T-helper 1 cell treated with Interleukin-12 subunit alpha and Interleukin-12 subunit beta and Interleukin-4 antibody, amounts not matched to agents 30 μg/mL and 1 μg/mL, for 36 hours (primary cell): ENCODE results near the gene SETD4.
A peak's percentile ranks its signal among the peaks of the same experiment; 100 is the strongest.
"Not testable (repeated sequence)": the region's sequence is repeated elsewhere in the genome, so short reads cannot be mapped to it uniquely, and the experiment has no call there.

ENCODE experiments used
- H3K27ac Mint-ChIP-seq: one replicate; pipeline ENCODE4 v1.8.0; 2021; ENCODE audit warnings: mild to moderate bottlenecking, mixed read lengths
- H3K27me3 Mint-ChIP-seq: one replicate; pipeline ENCODE4 v1.8.0; 2021; ENCODE audit warnings: low read depth, mixed read lengths
- H3K36me3 Mint-ChIP-seq: one replicate; pipeline ENCODE4 v1.8.0; 2021; ENCODE audit warnings: low read depth, mixed read lengths
- H3K4me1 Mint-ChIP-seq: one replicate; pipeline ENCODE4 v1.8.0; 2021; ENCODE audit warnings: low read depth, mixed read lengths
- H3K4me3 Mint-ChIP-seq: one replicate; pipeline ENCODE4 v1.8.0; 2021; ENCODE audit warnings: mild to moderate bottlenecking, moderate library complexity, mixed read lengths
- H3K9me3 Mint-ChIP-seq: one replicate; pipeline ENCODE4 v1.8.0; 2021; ENCODE audit warnings: mixed read lengths

The SETD4 gene

GRCh38 chr21:36060159-36060921 lies at the start of gene SETD4:
TSS of gene SETD4 (minus strand) at chr21:36060526. CDS start at chr21:36058888, 1,638 bp downstream.
- H3K27ac Mint-ChIP-seq, result peak within 1 kb of the TSS; percentile 97
- no peaks in the 10 kb centered on the region for H3K9me3 Mint-ChIP-seq
- H3K36me3 Mint-ChIP-seq, result peaks cover 17% of the 10 kb centered on the region
- H3K27me3 Mint-ChIP-seq, result no peaks in the 10 kb centered on the region
- H3K4me3 Mint-ChIP-seq, result peak within 1 kb of the TSS; percentile 92
- peaks cover 22% of the 10 kb centered on the region for H3K4me1 Mint-ChIP-seq

- Mint-ChIP-seq H3K4me1 (peaks cover 12% of the 10 kb centered on the region), H3K27ac (no peak overlapping the region), H3K4me3 (no peak overlapping the region), H3K27me3 (peaks cover 40% of the 10 kb centered on the region), H3K36me3 (no peaks in the 10 kb centered on the region), H3K9me3 (no peaks in the 10 kb centered on the region)
Measured at GRCh38 chr21:36109868-36110267, 49.5 kb upstream of the SETD4 start.

- Mint-ChIP-seq H3K27ac (no peak overlapping the region), H3K4me1 (peaks cover 3% of the 10 kb centered on the region), H3K36me3 (no peaks in the 10 kb centered on the region), H3K9me3 (no peaks in the 10 kb centered on the region), H3K4me3 (no peak overlapping the region), H3K27me3 (peaks cover 51% of the 10 kb centered on the region)
Measured at GRCh38 chr21:36105327-36105842, 45.1 kb upstream of the SETD4 start.

GRCh38 chr21:36104317-36105300 lies 44.3 kb upstream of the SETD4 start:
- H3K27me3 Mint-ChIP-seq, result peaks cover 51% of the 10 kb centered on the region
- H3K9me3 Mint-ChIP-seq, result no peaks in the 10 kb centered on the region
- peaks cover 3% of the 10 kb centered on the region for H3K4me1 Mint-ChIP-seq
- H3K36me3 Mint-ChIP-seq, result no peaks in the 10 kb centered on the region
- peak overlapping the region; percentile 1 for H3K27ac Mint-ChIP-seq
- H3K4me3 Mint-ChIP-seq, result peak overlapping the region; percentile 5

- Mint-ChIP-seq H3K27ac (no peak overlapping the region), H3K36me3 (no peaks in the 10 kb centered on the region), H3K27me3 (peaks cover 43% of the 10 kb centered on the region), H3K9me3 (no peaks in the 10 kb centered on the region), H3K4me3 (no peak overlapping the region), H3K4me1 (peaks cover 3% of the 10 kb centered on the region)
Measured at GRCh38 chr21:36103434-36103833, 43.1 kb upstream of the SETD4 start.

DNA sequence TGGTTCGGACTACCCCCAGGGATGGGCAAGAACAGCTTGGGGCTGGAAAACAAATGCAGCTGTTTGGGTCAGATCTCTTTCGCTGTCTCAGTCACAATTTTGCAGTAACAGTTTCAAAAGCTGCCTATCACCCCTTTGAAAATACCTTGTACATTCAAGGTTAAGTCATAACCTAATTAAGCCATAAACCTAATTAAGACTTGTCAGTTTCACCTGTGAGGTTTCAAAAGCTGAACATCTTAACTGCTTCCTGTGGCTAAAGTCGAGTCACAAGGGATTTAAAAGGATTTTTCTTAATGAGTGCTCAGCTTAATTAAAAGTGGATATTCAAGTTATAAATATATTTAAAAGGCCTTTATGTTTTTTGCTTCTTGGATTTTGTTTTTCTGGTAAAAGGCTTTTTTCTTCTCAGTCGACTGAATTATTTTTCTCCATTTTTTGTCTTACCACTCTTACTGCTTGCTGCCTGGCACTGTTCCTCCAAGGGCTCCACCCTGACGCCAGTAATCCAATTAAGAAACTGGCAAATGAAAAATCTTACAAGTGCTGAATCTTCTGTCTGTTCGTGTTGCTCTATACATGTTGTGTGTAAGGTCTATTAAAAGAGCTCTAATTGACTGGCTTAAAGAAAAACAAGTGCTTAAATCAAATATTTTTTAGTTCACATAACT lies 40.8 kb upstream of the SETD4 start:
- no peaks in the 10 kb centered on the region for H3K9me3 Mint-ChIP-seq
- no peak overlapping the region for H3K4me3 Mint-ChIP-seq
- H3K4me1 Mint-ChIP-seq, result peaks cover 3% of the 10 kb centered on the region
- H3K27ac Mint-ChIP-seq, result no peak overlapping the region
- H3K36me3 Mint-ChIP-seq, result no peaks in the 10 kb centered on the region
- H3K27me3 Mint-ChIP-seq, result peaks cover 25% of the 10 kb centered on the region

DNA sequence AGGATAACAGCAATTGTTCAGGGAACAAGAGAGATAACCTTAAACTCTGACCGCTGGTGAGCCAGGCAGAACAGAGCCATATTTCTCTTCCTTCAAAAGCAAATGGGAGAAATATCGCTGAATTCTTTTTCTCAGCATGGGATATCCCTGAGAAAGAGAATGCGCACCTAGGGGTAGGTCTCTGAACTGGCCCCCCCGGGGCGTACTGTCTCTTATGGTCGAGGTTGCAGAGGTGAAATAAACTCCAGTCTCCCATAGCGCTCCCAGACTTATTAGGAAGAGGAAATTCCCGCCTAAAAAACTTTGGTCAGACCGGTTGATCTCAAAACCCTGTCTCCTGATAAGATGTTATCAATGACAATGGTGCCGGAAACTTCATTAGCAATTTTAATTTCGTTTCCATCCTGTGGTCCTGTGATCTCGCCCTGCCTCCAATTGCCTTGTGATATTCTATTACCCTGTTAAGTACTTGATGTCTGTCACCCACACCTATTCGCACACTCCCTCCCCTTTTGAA lies 39.4 kb upstream of the SETD4 start:
- not testable (repeated sequence) for H3K4me1 Mint-ChIP-seq, H3K36me3 Mint-ChIP-seq, H3K4me3 Mint-ChIP-seq, H3K27ac Mint-ChIP-seq, H3K9me3 Mint-ChIP-seq
- peaks cover 14% of the 10 kb centered on the region for H3K27me3 Mint-ChIP-seq

DNA sequence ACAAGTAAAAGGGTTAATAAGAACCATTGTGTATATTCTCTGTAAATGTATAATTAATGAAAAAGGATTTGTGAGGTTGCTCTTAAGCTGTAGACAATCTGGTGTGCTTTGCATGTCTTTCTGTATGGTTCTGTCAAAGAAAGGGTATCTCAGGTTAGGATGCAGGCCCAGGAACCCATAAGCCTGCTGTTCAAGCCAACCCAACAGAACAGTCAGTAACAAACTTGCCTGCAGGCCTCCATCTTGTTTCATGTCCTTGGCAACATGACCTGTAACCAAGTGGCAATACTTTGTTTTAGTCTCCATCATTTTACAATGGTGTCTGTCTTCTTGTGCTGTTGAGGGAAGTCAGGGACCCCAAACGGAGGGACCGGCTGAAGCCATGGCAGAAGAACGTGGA lies 38.7 kb upstream of the SETD4 start:
- Mint-ChIP-seq H3K36me3 (no peaks in the 10 kb centered on the region), H3K9me3 (peaks cover 10% of the 10 kb centered on the region), H3K4me1 (no peaks in the 10 kb centered on the region), H3K4me3 (no peak overlapping the region), H3K27me3 (peaks cover 6% of the 10 kb centered on the region), H3K27ac (no peak overlapping the region)

GRCh38 chr21:36098182-36098532 lies 37.8 kb upstream of the SETD4 start:
- H3K27ac Mint-ChIP-seq, result no peak overlapping the region
- peaks cover 18% of the 10 kb centered on the region for H3K9me3 Mint-ChIP-seq
- no peaks in the 10 kb centered on the region for H3K4me1 Mint-ChIP-seq
- peaks cover 7% of the 10 kb centered on the region for H3K27me3 Mint-ChIP-seq
- H3K4me3 Mint-ChIP-seq, result no peak overlapping the region
- peaks cover 5% of the 10 kb centered on the region for H3K36me3 Mint-ChIP-seq

- Mint-ChIP-seq H3K4me1 (no peaks in the 10 kb centered on the region), H3K9me3 (peaks cover 22% of the 10 kb centered on the region), H3K27ac (no peak overlapping the region), H3K4me3 (no peak overlapping the region), H3K36me3 (peaks cover 5% of the 10 kb centered on the region), H3K27me3 (peaks cover 7% of the 10 kb centered on the region)
Measured at GRCh38 chr21:36097427-36098181, 37.3 kb upstream of the SETD4 start.

GRCh38 chr21:36096398-36097290 lies 36.3 kb upstream of the SETD4 start:
- Mint-ChIP-seq H3K4me3 (no peak overlapping the region), H3K27ac (no peak overlapping the region), H3K27me3 (peaks cover 7% of the 10 kb centered on the region), H3K9me3 (peaks cover 22% of the 10 kb centered on the region), H3K36me3 (peaks cover 5% of the 10 kb centered on the region), H3K4me1 (no peaks in the 10 kb centered on the region)

DNA sequence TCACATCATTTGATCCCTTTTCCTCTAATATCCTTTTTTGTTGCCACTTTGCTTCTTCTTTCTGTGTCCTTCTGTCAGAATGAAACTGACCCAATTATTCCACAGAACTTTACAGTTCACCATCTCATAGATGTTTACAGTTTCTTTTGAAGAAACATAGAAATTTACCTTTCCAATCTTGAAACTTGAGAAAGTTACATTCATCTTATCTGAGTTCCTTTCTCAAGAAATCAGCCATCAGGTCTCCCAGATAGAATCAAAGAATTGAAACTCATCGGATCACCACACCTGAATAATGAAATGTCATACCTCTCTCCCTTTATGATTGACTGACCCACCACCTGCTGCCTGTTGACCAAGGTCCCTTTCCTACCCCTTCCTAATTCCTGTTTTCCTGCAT lies 33.2 kb upstream of the SETD4 start:
- Mint-ChIP-seq H3K4me1 (no peaks in the 10 kb centered on the region), H3K27me3 (peaks cover 7% of the 10 kb centered on the region), H3K4me3 (no peak overlapping the region), H3K9me3 (peaks cover 22% of the 10 kb centered on the region), H3K36me3 (peaks cover 5% of the 10 kb centered on the region), H3K27ac (no peak overlapping the region)

DNA sequence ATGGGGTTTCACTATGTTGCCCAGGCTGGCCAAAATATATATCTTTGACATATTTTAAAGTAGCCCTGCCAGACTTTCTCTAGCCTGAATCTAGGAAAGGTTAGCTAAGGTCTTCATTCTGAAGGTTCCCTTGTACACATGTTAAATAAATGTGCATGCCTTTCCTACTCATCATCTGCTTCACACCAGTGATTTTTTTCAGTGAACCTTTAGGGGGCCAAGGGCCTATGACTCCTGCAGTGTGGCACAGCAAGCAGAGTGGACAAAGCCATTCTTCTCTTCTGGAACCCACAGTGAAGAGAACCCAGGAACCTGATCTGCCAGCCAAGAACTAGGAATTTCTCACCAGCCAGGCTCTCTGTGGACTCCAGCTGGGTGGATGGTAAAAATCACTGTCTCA lies 32.4 kb upstream of the SETD4 start:
- no peak overlapping the region for H3K4me3 Mint-ChIP-seq
- H3K27me3 Mint-ChIP-seq, result peaks cover 7% of the 10 kb centered on the region
- H3K27ac Mint-ChIP-seq, result no peak overlapping the region
- peaks cover 22% of the 10 kb centered on the region for H3K9me3 Mint-ChIP-seq
- peaks cover 5% of the 10 kb centered on the region for H3K36me3 Mint-ChIP-seq
- H3K4me1 Mint-ChIP-seq, result no peaks in the 10 kb centered on the region
